GM19468 (cell line): Measurements from ENCODE around the gene GEMIN4.
A peak's percentile ranks its signal among the peaks of the same experiment; 100 is the strongest.
"Not testable (repeated sequence)": the region's sequence is repeated elsewhere in the genome, so short reads cannot be mapped to it uniquely, and the experiment has no call there.

ENCODE experiments used
- ATAC-seq: cut with Tn5 transposase; IDR thresholded peaks from one replicate; pipeline ENCODE4 v1.9.1; 2021; ENCODE audit warnings: mild to moderate bottlenecking, moderate library complexity, moderate number of reproducible peaks; ENCODE audit not compliant: unreplicated experiment; ENCODE audit errors: extremely low read depth

GEMIN4 gene

GRCh38 chr17:752002-752619, at the start of gene GEMIN4:
Gene GEMIN4, minus strand, starts transcription at chr17:752264. Its CDS starts 122 bp downstream, at chr17:752142.
- peak; percentile 66 for ATAC-seq

- no peak for ATAC-seq
Observed at GRCh38 chr17:801660-802059, 49.6 kb upstream of the GEMIN4 start.

GRCh38 chr17:800446-801242, 48.6 kb upstream of the GEMIN4 start:
- ATAC-seq: no peak

DNA sequence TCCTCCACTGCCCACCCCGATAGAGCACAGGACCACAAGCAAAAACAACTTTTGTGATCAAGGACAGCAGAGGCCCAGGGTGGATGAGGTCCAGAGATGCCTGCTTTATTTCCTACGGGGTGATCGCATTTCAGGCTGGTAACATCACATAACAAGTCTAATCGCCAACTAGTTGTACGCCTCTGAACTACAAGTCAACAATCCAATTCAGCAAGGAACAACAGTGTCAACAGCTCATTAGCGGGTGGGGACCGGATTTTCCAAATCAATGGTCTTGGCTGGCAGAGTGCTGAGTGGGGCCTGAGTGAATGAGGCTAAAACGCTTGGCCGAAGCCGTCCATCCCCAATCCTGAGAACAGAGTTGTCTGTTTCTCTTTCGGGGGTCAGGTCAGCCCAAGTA, 47.2 kb upstream of the GEMIN4 start:
- ATAC-seq: no peak

DNA sequence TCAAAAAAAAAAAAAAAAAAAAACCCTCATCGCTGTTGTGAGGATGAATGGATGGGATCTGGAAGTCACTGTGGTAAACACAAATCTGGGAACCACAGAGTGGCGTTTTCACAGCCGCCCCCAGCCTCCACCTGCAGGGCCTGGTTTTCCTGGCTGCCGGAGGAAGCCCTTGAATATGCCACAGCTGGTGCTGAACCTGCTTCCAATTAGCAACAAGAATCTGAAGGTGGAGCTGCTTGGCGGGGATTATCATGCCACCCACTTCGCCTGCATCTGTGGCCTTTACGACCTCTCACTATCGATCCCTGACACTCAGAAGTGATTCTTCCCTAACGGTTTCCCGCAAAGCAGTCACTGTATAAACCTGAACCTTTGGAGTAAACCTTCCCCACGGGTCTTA, 46.2 kb upstream of the GEMIN4 start:
- ATAC-seq: no peak

- ATAC-seq: no peak
Observed at GRCh38 chr17:797236-797840, 45.3 kb upstream of the GEMIN4 start.

DNA sequence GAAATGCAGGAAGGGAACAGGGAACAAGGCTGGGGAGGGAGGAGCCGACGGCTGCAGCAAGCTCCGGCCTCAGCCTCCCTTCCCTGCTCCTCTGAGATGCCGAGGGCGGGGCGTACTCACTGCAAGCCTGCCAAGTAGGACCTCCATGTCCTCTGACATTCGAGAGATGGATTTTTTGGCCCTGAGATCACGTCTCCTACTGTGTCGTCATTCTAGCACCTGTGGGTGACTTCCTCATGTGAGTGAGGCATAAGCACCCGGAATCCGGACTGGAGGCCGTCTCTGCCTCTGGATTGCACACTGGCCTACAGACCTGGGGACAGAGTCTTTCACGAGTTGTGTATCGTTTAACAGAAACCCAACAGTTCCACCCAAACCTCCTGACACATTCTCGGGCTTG, 44.5 kb upstream of the GEMIN4 start:
- ATAC-seq: no peak

DNA sequence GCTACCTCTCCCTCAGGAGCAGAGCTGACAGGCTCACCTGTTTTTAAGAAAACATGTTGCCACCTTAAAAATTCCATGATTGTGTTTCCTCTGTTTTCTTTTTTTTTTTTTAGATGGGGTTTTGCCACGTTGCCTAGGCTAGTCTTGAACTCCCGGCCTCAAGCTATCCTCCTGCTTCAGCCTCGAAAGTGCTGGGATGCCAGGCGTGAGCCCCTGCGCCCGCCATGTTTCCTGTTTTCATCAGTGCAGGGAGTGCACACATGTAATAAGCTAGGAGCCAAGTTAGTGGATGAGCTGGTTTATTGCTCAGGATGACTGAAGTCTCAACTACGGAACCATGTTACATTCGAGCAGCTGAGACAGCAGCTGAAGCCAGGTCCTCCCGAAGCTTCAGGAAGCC, 43.7 kb upstream of the GEMIN4 start:
- ATAC-seq: no peak

- no peak for ATAC-seq
Observed at GRCh38 chr17:795276-795675, 43.2 kb upstream of the GEMIN4 start.

GRCh38 chr17:794876-795275, 42.8 kb upstream of the GEMIN4 start:
- ATAC-seq: no peak

GRCh38 chr17:792277-792676, 40.2 kb upstream of the GEMIN4 start:
- no peak for ATAC-seq

- no peak for ATAC-seq
Observed at GRCh38 chr17:791829-792228, 39.8 kb upstream of the GEMIN4 start.

DNA sequence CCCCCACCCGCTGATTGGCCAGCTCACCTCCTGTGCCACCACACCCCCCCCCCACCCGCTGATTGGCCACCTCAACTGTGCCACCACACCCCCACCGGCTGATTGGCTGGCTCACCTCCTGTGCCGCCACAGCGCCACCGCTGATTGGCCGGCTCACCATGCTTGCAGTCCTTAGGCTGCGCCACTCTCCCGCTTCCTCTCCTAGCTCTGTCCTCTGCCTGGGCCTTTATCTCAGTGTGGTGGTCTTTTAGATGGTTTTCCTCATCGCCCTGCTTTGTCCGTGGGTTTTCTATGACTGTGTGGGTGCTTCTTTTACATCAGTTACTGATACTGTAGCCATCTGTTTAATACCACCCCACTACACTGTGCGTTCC, 38.8 kb upstream of the GEMIN4 start:
- not testable (repeated sequence) for ATAC-seq

DNA sequence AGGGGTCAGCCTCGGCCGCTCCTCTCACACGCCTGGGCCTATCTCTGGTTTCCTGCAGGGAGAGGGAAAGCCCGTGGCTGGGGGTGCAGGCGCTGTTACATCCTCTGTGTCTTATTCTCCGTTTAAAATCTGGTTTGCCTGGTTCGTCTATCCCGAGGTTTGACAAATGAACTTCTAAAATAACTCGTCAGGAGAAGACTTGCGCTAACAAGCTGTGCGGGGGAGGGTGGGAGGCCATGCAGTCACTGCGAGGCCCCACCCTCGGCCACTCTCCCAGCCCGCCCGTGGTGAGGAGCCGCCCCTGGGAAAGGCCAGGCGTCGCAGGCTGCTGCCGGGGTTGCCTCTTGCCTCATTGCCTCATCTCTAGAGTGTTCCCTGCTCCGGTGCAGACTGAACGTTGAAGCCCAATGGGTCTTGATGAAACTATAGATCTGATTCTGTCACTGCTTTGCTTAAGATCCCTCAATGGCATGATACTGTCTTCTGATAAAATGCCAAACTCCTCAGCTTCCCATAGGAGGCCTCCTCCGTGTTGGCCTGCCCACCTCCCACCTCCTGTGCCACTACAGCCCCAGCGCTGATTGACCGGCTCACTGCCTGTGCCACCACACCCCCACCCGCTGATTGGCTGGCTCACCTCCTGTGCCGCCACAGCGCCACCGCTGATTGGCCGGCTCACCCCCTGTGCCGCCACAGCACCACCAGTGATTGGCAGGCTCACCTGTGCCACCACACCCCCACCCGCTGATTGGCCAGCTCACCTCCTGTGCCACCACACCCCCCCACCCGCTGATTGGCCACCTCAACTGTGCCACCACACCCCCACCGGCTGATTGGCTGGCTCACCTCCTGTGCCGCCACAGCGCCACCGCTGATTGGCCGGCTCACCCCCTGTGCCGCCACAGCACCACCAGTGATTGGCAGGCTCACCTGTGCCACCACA, 38.1 kb upstream of the GEMIN4 start:
- not testable (repeated sequence) for ATAC-seq

DNA sequence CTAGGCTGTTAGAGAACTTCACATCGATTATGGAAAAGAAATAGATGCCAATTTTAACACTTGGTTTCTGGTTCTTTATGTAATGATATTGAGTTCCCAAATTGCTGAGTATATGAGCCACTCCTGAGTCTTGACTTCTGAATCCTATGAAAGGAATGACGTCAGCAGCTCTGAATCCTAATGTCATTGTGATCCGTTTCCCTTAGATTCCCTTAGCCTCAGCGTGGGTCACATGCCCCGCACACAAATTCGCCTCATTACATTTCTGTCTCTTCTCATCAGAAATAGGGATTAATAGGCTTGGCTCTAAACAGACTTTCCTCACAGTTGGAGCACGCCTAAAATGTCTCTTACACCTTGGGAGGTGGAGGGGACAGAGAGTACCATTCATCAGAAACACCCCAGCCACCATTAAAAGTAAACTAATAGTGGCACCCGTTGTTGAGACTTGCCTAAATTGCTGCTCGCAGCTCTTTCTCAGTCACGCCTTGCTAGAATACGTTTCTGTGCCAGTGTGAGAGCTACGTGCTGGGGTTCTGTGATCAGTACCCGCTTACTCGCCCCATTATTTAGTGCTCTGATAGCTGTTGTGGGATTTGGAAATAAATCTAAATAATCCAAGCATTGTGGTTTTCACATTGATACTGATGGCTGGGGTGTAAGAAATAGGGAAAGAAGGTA, 37.2 kb upstream of the GEMIN4 start:
- ATAC-seq: no peak

GRCh38 chr17:788551-788950, 36.5 kb upstream of the GEMIN4 start:
- ATAC-seq: no peak

- no peak for ATAC-seq
Observed at GRCh38 chr17:787641-788221, 35.7 kb upstream of the GEMIN4 start.

GRCh38 chr17:785901-786300, 33.8 kb upstream of the GEMIN4 start:
- not testable (repeated sequence) for ATAC-seq

DNA sequence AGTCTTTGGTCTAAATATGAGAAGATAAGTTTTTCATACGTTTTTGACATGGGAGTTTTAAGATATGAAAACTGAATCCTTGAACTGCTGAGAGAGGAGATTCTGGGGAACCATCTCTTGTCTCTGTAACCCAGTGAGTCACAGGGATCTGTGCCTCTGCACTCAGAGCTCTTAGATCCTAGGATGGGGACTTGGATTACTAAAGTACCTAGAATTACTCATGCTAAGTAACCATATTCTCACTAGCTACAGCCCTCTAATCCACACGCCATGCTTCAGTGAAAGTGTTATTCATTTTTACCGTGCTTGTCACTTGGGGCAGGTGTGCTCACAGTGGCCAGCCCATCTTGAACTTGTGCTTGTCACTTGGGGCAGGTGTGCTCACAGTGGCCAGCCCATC, 32.1 kb upstream of the GEMIN4 start:
- no peak for ATAC-seq
